Progenitor cell of endocrine pancreas (in vitro differentiated cells): ENCODE results near the gene SMAD3. TPM values are rescaled to one million over a fixed set of nuclear protein-coding genes. Genes with fewer than 3 reads are reported as not detected.

Experiments used
- DNase-seq: peaks from one replicate; pipeline ENCODE4 v3.0.0; 2021; ENCODE audit warnings: low spot score; ENCODE audit not compliant: unreplicated experiment
- H3K27ac Mint-ChIP-seq: 2 replicates; pipeline ENCODE4 v1.8.0; 2021; ENCODE audit warnings: mild to moderate bottlenecking, moderate library complexity, mixed read lengths
- H3K27me3 Mint-ChIP-seq: 2 replicates; pipeline ENCODE4 v1.8.0; 2021; ENCODE audit warnings: mixed read lengths
- H3K36me3 Mint-ChIP-seq: 2 replicates; pipeline ENCODE4 v1.8.0; 2022; ENCODE audit warnings: mixed read lengths; ENCODE audit not compliant: insufficient read depth
- H3K4me1 Mint-ChIP-seq: 2 replicates; pipeline ENCODE4 v1.8.0; 2021; ENCODE audit warnings: low read depth, mixed read lengths
- H3K4me3 Mint-ChIP-seq: 2 replicates; pipeline ENCODE4 v1.8.0; 2021; ENCODE audit warnings: low read depth, mild to moderate bottlenecking, moderate library complexity, mixed read lengths
- H3K9me3 Mint-ChIP-seq: 2 replicates; pipeline ENCODE4 v1.8.0; 2021; ENCODE audit warnings: low read depth, mixed read lengths
- CTCF ChIP-seq: fragments of 200-600 bp; sonication (generic); IDR thresholded peaks from one replicate; pipeline ENCODE4 v1.5.0; 2021; ENCODE audit warnings: antibody characterized with exemption, mild to moderate bottlenecking; ENCODE audit not compliant: unreplicated experiment
- total RNA-seq: library from RNA; stranded (reverse); gene quantifications from 2 replicates; pipeline ENCODE4 v1.2.1, GENCODE V29; 2021

Gene SMAD3
- total RNA-seq, 1 donor from 2014 or later: 51.3 TPM

DNA sequence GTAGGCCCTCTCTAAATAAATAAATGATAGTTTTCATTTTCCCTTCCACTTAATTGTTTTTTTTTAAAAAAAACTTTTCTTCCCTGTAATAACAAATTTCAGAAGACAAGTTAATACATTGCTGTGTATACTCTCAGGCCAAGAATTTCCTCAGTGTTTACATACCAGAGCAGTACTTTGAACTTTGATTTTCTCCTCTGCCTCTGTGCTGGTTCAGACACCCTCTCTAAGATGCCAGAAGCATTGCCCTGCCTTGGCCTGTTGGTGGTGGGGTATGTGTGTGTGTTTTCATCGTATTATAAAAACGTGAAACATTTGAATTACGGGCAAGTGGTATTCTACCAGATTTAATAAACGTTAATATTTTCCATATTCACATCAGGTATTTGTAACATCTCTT is 70.1 kb downstream of the SMAD3 start:
- Mint-ChIP-seq H3K27ac (no peak overlapping the region), H3K27me3 (no peaks in the 10 kb centered on the region), H3K4me3 (no peak overlapping the region), H3K9me3 (no peaks in the 10 kb centered on the region), H3K4me1 (peaks cover 44% of the 10 kb centered on the region), H3K36me3 (no peaks in the 10 kb centered on the region)
- no peak for DNase-seq
- TF ChIP-seq CTCF: peak; percentile 10

DNA sequence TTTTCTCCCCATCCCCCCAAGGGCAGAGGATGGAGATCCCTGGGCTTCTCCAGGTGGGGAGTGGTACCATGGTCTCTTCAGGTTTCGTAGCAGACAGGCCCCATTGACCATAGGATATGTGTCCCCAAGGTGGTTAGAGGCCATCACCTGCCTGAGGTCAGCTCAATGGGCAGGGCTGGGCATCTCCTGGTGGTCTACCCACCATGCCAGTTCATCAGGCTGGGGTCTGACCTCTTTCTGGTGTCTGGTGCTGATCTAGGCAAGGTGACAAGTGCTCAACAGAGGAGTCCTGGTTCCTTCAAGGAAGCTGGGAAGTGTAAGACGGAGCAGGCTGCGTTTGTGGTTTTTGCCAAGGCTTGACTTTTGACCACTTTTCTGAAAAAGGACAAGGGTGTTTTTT is 71.4 kb downstream of the SMAD3 start:
- Mint-ChIP-seq H3K27ac (no peak overlapping the region), H3K4me3 (no peak overlapping the region), H3K27me3 (no peaks in the 10 kb centered on the region), H3K9me3 (no peaks in the 10 kb centered on the region), H3K36me3 (no peaks in the 10 kb centered on the region), H3K4me1 (peaks cover 49% of the 10 kb centered on the region)
- no peak for TF ChIP-seq CTCF
- no peak for DNase-seq

- H3K4me3 Mint-ChIP-seq: no peak overlapping the region
- DNase-seq: no peak
- H3K27ac Mint-ChIP-seq: no peak overlapping the region
- H3K9me3 Mint-ChIP-seq: no peaks in the 10 kb centered on the region
- H3K27me3 Mint-ChIP-seq: no peaks in the 10 kb centered on the region
- no peak for TF ChIP-seq CTCF
- peaks cover 54% of the 10 kb centered on the region for H3K4me1 Mint-ChIP-seq
- no peaks in the 10 kb centered on the region for H3K36me3 Mint-ChIP-seq
These were observed 71.9 kb downstream of the SMAD3 start for GRCh38 chr15:67137319-67137718.

DNA sequence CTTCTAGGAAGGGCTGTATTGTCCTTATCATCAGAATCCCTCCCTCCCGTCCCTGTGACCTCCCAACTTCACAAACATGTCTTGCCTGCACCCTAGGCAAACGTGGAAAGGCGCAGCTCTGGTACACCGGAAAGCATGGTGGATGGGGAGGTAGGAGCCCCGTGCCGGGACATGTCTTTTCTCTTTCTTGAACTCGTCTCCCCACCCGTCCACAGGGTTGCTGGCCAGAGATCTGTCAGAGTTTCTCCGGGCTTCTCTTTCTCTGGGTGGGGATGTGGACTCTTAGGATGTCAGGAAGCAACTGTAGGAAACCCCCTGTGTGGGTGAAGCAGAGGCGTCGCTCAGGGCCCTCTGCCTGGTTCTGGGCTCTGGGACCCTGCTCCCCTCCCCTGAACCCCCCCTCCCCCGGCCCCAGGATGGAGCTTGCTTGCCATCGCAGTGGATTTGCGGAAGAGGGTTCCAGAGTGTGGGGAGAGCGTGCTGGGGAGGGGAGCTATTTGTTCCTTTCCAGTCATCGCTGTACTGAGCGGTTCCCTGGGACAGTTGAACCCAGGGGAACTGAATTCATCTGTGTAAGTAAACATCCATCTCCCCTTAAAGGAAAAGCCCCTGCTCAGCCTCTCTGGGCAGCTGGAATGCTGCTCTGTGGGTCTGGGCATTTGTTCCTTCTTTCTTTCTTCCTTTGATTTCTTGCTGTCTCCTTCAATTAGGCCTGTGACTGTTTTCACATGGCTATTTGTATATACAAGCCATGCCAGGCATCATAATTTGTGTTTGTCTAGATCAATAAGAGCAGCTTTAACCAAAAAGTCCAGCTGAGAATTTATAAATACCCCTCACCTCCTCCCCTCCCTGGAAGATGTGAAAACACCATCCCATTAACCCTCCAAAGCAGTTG is 72.8 kb downstream of the SMAD3 start:
- H3K4me1 Mint-ChIP-seq: peaks cover 53% of the 10 kb centered on the region
- peak overlapping the region; percentile 59 for H3K27ac Mint-ChIP-seq
- no peak overlapping the region for H3K4me3 Mint-ChIP-seq
- DNase-seq: no peak
- no peaks in the 10 kb centered on the region for H3K27me3 Mint-ChIP-seq
- no peak for TF ChIP-seq CTCF
- no peaks in the 10 kb centered on the region for H3K9me3 Mint-ChIP-seq
- no peaks in the 10 kb centered on the region for H3K36me3 Mint-ChIP-seq

GRCh38 chr15:67138891-67139855 is 73.8 kb downstream of the SMAD3 start:
- H3K27ac Mint-ChIP-seq: peak overlapping the region; percentile 59
- no peaks in the 10 kb centered on the region for H3K27me3 Mint-ChIP-seq
- TF ChIP-seq CTCF: no peak
- H3K4me1 Mint-ChIP-seq: peaks cover 49% of the 10 kb centered on the region
- no peaks in the 10 kb centered on the region for H3K9me3 Mint-ChIP-seq
- DNase-seq: no peak
- H3K36me3 Mint-ChIP-seq: no peaks in the 10 kb centered on the region
- H3K4me3 Mint-ChIP-seq: no peak overlapping the region
